Measurements from ENCODE around the gene PITX1. TPM values are rescaled to one million over a fixed set of nuclear protein-coding genes. Genes with fewer than 3 reads are reported as not detected.

Gene PITX1
- total RNA-seq, 1 donor from 2014 or later: not detected

DNA sequence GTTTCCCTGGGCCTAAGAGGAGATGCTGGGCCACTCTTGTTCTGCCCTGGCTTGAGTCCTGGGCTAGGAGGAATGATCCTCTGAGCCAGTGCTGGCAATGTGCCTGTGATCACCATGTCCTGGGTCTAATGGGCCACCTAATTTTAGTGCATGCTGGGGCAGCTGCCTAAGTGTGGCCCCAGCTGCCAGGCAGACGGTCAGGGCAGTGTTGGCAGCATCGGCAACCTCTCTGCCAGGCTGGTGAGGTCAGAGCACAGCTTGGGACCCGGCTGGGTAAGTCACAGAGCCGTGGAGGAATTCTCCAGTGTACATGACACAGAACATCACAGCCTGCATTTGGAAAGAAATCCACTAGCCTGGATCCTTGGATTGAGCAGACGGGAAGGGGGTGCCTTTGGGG, 21.4 kb upstream of the PITX1 start:
- no peak overlapping the region for H3K27ac Mint-ChIP-seq (ENCODE audit: unreplicated experiment)
- no peak for TF ChIP-seq CTCF (conservative IDR thresholded peaks at IDR 0.05)
- no peaks in the 10 kb centered on the region for H3K9me3 Mint-ChIP-seq
- peaks cover 70% of the 10 kb centered on the region for H3K27me3 Mint-ChIP-seq (ENCODE audit: low read depth)
- no peaks in the 10 kb centered on the region for H3K36me3 Mint-ChIP-seq (ENCODE audit: low read depth)
- H3K4me3 Mint-ChIP-seq: no peak overlapping the region
- H3K4me1 Mint-ChIP-seq: no peaks in the 10 kb centered on the region
- no peak for DNase-seq (ENCODE audit: low read depth, low spot score)

DNA sequence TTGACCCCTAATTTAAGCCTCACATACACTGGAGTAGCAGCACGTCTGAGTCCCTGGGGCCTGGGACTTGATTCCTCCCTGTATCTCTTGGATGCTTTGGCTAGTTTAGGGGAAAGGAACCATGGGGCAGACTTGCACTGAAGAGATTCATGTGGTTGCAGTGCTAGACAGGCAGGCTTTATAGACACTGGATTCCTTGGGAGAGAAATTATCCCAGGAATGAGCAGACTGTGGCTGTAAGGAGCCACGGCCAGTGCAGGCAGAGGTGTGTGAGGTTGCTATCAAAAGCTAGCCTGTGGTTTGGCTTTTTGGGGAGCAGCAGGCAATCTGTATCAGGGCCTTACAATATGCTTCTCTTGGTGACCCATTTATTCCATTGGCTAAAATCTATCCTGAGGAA, 20.5 kb upstream of the PITX1 start:
- Mint-ChIP-seq H3K36me3 (ENCODE audit: low read depth) (no peaks in the 10 kb centered on the region), H3K4me1 (no peaks in the 10 kb centered on the region), H3K4me3 (no peak overlapping the region), H3K9me3 (no peaks in the 10 kb centered on the region), H3K27me3 (ENCODE audit: low read depth) (peaks cover 79% of the 10 kb centered on the region), H3K27ac (ENCODE audit: unreplicated experiment) (no peak overlapping the region)
- no peak for TF ChIP-seq CTCF (conservative IDR thresholded peaks at IDR 0.05)
- no peak for DNase-seq (ENCODE audit: low read depth, low spot score)

DNA sequence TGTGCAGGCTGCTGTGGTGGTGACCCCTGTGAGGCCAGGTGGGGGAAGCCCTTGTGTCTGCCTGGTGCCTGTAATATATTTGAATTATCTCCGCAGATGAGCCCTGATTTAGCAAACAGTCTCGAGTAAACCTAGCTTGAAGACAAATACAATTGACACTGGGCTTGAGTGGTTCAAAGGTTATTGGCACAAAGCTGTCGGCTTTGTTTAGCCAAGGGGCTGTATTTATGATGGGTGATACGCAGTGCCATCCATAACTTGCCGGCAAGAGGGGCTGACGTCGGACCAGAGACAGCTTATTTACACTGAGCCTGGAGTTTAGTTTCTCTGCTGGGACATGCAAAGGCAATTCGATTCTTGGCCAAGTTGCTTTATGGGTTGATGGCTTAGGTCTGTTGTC, 20.0 kb upstream of the PITX1 start:
- peaks cover 84% of the 10 kb centered on the region for H3K27me3 Mint-ChIP-seq (ENCODE audit: low read depth)
- no peak overlapping the region for H3K27ac Mint-ChIP-seq (ENCODE audit: unreplicated experiment)
- DNase-seq (ENCODE audit: low read depth, low spot score): no peak

DNA sequence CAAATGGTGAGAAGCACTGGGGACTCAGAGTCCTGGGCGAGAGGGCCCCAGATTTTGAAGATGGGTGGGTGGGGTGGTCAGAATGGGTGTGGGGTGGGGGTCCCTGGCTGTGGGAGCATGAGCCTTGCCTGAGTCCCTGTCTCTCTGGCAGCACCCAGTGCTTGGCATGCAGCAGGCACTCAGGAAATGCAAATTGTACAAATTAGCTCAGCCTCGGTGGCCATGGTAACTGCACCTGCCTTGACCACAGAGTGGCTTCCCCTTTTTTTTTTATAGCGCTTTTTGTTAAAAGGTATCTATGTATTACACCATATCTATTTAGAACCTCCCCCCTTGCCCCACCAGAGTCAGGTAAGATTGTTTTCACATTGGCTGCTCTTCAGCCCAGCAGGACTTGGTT, 19.2 kb upstream of the PITX1 start:
- H3K27ac Mint-ChIP-seq (ENCODE audit: unreplicated experiment): no peak overlapping the region
- peaks cover 92% of the 10 kb centered on the region for H3K27me3 Mint-ChIP-seq (ENCODE audit: low read depth)
- no peak for TF ChIP-seq CTCF (conservative IDR thresholded peaks at IDR 0.05)
- H3K4me1 Mint-ChIP-seq: no peaks in the 10 kb centered on the region
- H3K4me3 Mint-ChIP-seq: no peak overlapping the region
- H3K36me3 Mint-ChIP-seq (ENCODE audit: low read depth): no peaks in the 10 kb centered on the region
- no peak for DNase-seq (ENCODE audit: low read depth, low spot score)
- no peaks in the 10 kb centered on the region for H3K9me3 Mint-ChIP-seq

More for the DNA sequence above, 20.0 kb upstream of the PITX1 start:
- Mint-ChIP-seq H3K4me1 (no peaks in the 10 kb centered on the region), H3K36me3 (ENCODE audit: low read depth) (no peaks in the 10 kb centered on the region), H3K4me3 (no peak overlapping the region), H3K9me3 (no peaks in the 10 kb centered on the region)
- TF ChIP-seq CTCF (conservative IDR thresholded peaks at IDR 0.05): no peak

- no peak for DNase-seq (ENCODE audit: low read depth, low spot score)
- Mint-ChIP-seq H3K4me3 (no peak overlapping the region), H3K27ac (ENCODE audit: unreplicated experiment) (no peak overlapping the region), H3K36me3 (ENCODE audit: low read depth) (no peaks in the 10 kb centered on the region), H3K9me3 (no peaks in the 10 kb centered on the region), H3K4me1 (no peaks in the 10 kb centered on the region), H3K27me3 (ENCODE audit: low read depth) (peaks cover 94% of the 10 kb centered on the region)
- no peak for TF ChIP-seq CTCF (conservative IDR thresholded peaks at IDR 0.05)
Measured at GRCh38 chr5:135052511-135053145, 18.6 kb upstream of the PITX1 start.

All from neural crest cell (in vitro differentiated cells).